Activated T-helper 1 cell treated with Interleukin-2 at 50 U/mL for 16 hours (primary cell): Measurements from ENCODE around the gene THAP12.

ENCODE experiments used
- DNase-seq: peaks from one replicate; pipeline ENCODE4 v3.0.0-alpha.2; 2020; ENCODE audit warnings: low read depth

Gene THAP12

DNA sequence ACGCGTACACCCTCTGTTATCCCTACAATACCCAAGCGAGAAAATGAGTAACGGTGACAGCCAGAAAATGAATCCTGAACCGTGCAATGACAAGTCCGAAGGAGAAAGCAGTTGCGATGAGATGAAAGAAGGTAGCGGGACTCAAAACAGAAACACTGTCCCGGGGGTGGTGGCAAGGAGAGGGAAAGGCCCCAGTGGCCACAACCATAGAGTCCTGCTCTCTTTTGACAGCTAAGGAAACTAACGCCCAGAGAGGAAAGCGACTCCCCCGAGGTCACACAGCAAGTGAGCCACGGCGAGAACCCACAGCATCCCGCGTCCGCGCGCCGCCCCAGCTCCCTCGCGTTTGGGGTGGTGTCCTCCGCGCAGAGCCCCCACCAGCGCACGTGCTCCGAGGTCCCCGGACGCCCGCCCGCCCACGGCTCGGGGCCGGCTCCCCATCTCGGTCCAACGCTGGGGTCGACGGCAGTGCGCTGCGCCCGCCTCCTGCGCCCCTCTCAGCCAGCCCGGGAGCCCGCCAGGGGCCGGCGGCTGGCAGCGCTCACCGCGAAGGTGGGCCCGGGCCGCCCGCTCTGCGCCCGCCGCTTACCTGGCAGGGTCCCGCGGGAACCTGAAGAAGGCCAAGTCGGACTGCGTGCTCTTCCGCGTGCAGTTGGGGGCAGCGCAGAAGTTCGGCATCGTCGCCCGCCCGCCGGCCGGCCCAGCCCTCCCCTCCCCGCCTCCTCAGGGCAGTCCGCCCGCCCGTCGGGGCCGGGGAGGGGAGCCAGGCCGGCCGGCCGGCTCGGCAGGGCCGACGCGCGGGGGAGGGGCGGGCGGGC is 564 bp downstream of the THAP12 start:
- DNase-seq, result peak; percentile 21

DNA sequence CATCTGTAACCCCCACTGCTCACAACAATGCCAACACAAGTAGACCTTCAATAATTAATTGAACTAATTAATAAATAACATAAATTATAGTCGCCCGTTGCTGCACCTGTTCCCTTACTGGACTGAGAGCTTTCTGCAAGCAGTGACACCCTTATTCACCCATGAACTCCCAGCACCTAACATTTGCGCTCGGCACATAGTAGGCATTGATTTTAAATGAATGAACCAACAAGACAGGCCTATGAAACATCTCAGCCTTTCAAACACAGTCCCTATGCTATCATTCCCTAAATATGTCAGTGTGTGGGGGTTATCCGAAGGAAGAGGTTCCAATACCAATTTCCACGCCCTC is 1.1 kb downstream of the THAP12 start:
- no peak for DNase-seq

- DNase-seq, result no peak
Measured at GRCh38 chr11:76376746-76377558, 4.0 kb downstream of the THAP12 start.

GRCh38 chr11:76371170-76371569 is 9.8 kb downstream of the THAP12 start:
- DNase-seq, result no peak

GRCh38 chr11:76369406-76369805 is 11.5 kb downstream of the THAP12 start:
- no peak for DNase-seq

DNA sequence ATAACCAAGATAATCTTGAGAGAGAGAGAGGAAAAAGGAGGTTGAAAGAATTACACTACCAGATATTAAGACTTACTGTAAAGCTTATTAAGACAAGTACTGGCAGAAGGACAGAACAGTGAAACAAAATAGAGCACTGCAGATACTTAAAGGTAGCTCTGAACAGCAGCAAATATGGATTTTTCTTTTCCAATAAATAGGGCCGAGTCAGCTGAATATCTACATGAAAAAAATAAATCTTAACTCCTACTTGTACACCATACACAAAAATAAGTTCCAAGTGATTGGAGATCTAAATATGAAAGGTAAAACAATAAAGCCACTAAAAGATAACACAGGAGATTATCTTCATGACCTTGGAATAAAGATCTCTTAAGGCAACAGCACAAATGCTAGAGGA is 12.4 kb downstream of the THAP12 start:
- no peak for DNase-seq

DNA sequence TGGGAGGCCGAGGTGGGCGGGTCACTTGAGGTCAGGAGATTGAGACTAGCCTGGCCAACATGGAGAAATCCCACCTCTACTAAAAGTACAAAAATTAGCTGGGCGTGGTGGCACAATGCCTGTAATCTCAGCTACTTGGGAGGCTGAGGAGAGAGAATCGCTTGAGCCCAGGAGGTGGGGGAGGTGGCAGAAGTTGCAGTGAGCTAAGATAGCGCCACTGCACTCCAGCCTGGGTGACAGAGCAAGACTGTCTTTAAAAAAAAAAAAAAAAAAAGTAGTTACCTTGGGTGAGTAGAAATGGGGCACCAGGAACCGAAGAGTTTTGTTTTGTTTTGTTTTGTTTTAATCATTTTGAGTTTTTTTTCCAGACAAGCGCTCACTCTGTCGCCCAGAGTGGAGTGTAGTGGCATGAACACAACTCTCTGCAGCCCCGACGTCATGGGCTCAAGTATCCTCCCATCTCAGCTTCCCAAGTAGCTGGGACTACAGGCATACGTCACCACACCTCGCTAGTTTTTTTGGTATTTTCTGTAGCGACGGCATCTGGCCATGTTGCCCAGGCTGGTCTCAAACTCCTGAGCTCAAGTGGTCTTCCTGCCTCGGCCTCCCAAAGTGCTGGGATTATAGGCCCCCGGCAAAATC is 15.8 kb downstream of the THAP12 start:
- no peak for DNase-seq

GRCh38 chr11:76362716-76363115 is 18.2 kb downstream of the THAP12 start:
- DNase-seq, result no peak

GRCh38 chr11:76361776-76362175 is 19.2 kb downstream of the THAP12 start:
- DNase-seq, result no peak

DNA sequence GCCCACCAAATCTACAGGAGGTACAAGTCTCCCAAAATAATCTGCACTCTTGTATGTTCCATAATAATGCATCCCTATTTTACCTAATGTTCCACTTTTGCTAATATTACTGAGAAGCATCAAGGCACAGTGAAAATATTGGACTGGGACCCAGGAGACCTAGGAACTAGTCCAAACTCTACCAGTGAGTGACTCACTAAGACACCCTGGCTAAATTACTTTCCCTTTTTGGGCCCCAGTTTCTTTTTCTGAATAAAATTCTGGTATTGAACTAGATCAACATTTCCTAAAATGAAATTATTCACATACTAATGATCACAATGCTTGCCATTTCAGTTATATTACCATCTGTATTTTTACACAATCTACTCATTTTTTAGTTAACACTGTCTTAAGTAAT is 19.6 kb downstream of the THAP12 start:
- no peak for DNase-seq

DNA sequence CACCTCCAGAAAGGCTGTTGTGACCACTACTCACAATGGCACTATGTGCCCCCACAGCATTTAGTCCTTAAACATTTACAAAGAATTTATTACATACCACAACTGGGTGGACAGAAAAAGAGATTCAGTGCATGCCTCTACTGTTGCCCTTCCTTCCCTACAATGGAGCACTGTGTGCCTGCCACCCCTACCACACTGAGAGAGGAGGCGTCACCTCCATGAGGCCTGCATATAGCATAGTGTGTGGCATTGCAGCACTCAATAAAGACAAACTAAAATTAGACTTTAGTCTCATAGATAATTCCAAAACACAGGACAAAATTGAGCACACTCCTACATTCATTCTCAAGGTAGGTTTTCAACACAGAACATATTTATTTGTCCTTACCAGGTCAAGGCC is 25.8 kb downstream of the THAP12 start:
- DNase-seq, result no peak

DNA sequence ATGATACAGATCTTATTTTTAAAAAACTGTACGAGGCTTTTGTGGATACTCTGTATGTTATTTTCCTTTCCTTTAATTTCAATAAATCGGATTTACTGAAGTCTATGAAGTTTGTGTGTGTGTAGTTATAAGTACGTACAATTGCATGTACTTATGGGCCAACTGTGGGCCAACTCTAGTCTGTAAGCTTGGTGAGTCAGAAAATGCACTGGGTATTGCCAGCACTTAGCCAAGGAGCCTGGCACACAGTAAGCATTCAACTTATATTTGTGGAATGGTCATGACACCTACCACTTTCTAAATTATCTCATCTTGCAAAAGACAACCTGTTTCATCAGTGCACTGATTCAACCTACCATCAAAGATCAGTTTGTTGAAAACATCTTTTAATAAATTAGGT is 32.6 kb downstream of the THAP12 start:
- no peak for DNase-seq

DNA sequence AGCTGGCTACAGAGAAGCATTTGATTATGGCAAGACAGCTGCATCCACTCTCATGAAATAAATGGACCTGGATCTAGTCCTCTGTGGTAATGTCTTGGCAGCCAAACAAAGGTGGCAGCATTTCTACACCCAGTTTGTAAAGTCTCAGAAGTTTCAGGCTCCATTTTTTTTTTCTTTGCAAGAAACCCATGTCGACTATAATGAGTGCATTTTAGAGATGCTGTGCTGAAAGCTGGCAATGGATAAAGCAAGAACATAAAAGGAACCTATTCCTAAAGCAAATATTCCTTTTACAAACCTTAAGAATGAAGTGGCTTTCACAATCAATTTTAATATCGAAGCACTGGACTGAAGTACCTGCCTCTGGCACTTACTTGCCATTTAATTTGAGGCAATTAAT is 33.5 kb downstream of the THAP12 start:
- no peak for DNase-seq

DNA sequence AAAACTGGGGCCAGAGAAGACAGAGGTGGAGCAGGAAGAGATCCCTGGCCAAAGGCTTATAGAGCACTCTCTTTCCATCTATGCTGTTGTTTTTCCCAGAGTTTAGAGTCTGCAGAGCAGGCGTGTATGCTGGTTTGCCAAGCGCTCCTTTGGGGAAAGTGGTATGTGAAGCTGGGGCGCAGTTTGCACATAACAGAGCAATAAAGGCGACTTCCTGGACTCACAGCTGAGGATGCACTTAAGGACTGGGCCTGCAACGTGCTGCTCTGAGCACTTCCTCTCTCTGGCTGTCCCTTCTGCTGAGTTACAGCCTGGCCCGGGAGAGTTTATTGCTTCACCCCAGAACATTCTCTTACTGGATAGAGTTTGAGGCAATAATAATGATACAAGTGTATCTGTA is 41.7 kb downstream of the THAP12 start:
- DNase-seq, result no peak

- no peak for DNase-seq
Measured at GRCh38 chr11:76337923-76338322, 43.0 kb downstream of the THAP12 start.

DNA sequence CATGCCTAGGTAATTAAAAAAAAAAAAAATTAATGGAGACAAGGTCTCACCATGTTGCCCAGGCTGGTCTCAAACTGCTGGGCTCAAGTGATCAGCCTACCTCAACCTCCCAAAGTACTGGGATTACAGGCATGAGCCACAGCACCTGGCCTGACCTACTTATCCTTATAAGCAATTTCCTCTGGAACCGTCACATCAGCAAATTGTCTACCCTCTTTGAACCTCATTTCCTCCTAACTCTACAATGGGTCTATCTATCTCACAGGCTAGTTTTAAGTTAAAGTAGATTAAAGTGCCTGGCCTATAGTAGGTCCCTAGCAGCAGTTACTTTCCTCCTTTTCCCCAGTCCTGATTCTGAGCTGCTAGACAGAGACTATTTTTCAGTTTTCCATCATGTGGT is 43.5 kb downstream of the THAP12 start:
- DNase-seq, result no peak

GRCh38 chr11:76336597-76336996 is 44.3 kb downstream of the THAP12 start:
- DNase-seq, result no peak

GRCh38 chr11:76335842-76336241 is 45.1 kb downstream of the THAP12 start:
- no peak for DNase-seq

GRCh38 chr11:76334826-76335389 is 46.0 kb downstream of the THAP12 start:
- DNase-seq, result no peak

GRCh38 chr11:76330651-76331050 is 50.3 kb downstream of the THAP12 start:
- no peak for DNase-seq

- no peak for DNase-seq
Measured at GRCh38 chr11:76329983-76330382, 50.9 kb downstream of the THAP12 start.

DNA sequence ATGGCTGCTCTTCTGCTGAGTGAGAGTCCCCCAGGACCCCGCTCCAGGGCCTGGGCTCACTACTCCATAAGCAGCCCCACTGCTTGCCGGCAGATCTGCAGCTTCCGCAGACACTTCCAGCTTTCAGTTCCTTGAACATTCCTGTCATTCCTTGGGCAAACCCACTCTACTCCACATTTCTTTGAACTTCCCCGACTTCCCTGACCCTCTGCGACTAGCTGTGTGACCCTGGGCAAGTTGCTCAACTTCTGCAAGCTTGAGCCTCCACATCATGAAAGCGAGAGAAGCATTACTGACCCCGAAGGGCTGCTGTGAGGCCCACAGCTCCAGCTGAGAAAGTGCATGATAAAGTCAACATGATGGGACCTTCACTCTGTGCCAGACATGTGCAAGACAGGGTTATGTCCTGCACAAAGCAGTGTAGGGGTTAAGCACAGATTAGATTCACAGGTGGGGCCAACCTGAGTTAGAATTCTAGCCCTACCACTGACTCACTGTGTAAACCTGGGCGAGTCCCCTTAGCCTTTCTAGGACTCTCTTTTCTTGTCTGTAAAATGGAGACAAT is 51.8 kb downstream of the THAP12 start:
- no peak for DNase-seq
